ENCODE measurements around the gene FAM193A. TPM values are rescaled to one million over a fixed set of nuclear protein-coding genes. Genes with fewer than 3 reads are reported as not detected.

The FAM193A gene
- total and polyA plus RNA-seq, 2 experiments from 2014 or later: 12.0 to 22.9 TPM

GRCh38 chr4:2578106-2578505, 41.7 kb downstream of the FAM193A start (continued):
- TF ChIP-seq ZNF462 (CRISPR knock-in tag; IDR thresholded peaks at IDR 0.05) (no peak), ZNF331 (CRISPR knock-in tag; IDR thresholded peaks at IDR 0.05; ENCODE audit: low read depth) (no peak), CTCF (conservative IDR thresholded peaks at IDR 0.05; ENCODE audit: low read depth in 2 of 2) (no peak), NANOG (IDR thresholded peaks at IDR 0.05; ENCODE audit: borderline replicate concordance) (no peak), JUNB (IDR thresholded peaks at IDR 0.05; ENCODE audit: unreplicated experiment) (no peak)

- Histone ChIP-seq H3K9me2 (ENCODE audit: insufficient read depth) (no peaks in the 10 kb centered on the region), H3K79me2 (replicated peaks; ENCODE audit: insufficient read depth) (peaks cover 100% of the 10 kb centered on the region), H3K36me3 (ENCODE audit: insufficient read depth) (no peaks in the 10 kb centered on the region), H3F3A (replicated peaks; ENCODE audit: low read depth) (no peaks in the 10 kb centered on the region; the same call in 1 of the 2 replicates), H4K20me1 (replicated peaks; ENCODE audit: insufficient read depth) (peaks cover 58% of the 10 kb centered on the region), H3K4me1 (ENCODE audit: insufficient read depth) (peaks cover 19% of the 10 kb centered on the region), H3K4me2 (no peak overlapping the region), H3K27ac (ENCODE audit: low read depth) (no peak overlapping the region), H3K4me3 (no peak overlapping the region), H2AFZ (no peak overlapping the region), H3K27me3 (ENCODE audit: insufficient read depth) (no peaks in the 10 kb centered on the region)
- Mint-ChIP-seq H3K27me3 (ENCODE audit: insufficient read depth, low read depth, poor library complexity) (peaks cover 5% of the 10 kb centered on the region), H3K4me3 (no peak overlapping the region), H3K36me3 (ENCODE audit: low read depth) (peaks cover 17% of the 10 kb centered on the region), H3K4me1 (peaks cover 16% of the 10 kb centered on the region), H3K9me3 (peaks cover 16% of the 10 kb centered on the region; the same call in 2 of the 3 replicates), H3K27ac (no peak overlapping the region)
- ATAC-seq (no peak), DNase-seq (ENCODE audit: low spot score) (no peak)
- TF ChIP-seq ZNF114 (CRISPR knock-in tag; IDR thresholded peaks at IDR 0.05): no peak
- TF ChIP-seq EZH2phosphoT487 (IDR thresholded peaks at IDR 0.05; ENCODE audit: unreplicated experiment): no peak
- TF ChIP-seq ZNF331 (CRISPR knock-in tag; IDR thresholded peaks at IDR 0.05; ENCODE audit: low read depth): no peak
- TF ChIP-seq ZNF462 (CRISPR knock-in tag; IDR thresholded peaks at IDR 0.05): no peak
- no peak for TF ChIP-seq JUNB (IDR thresholded peaks at IDR 0.05; ENCODE audit: unreplicated experiment)
These were observed 43.5 kb downstream of the FAM193A start for GRCh38 chr4:2579910-2580309.
